NCI-H345 (cell line): ENCODE measurements around the gene SPRY1.
A peak's percentile ranks its signal among the peaks of the same experiment; 100 is the strongest.

Source experiments
- DNase-seq: peaks from one replicate; lab custom pipeline; 2025; lab: John Stamatoyannopoulos, UW

Gene SPRY1

GRCh38 chr4:123443401-123444289 is 47.0 kb downstream of the SPRY1 start:
- no peak for DNase-seq

DNA sequence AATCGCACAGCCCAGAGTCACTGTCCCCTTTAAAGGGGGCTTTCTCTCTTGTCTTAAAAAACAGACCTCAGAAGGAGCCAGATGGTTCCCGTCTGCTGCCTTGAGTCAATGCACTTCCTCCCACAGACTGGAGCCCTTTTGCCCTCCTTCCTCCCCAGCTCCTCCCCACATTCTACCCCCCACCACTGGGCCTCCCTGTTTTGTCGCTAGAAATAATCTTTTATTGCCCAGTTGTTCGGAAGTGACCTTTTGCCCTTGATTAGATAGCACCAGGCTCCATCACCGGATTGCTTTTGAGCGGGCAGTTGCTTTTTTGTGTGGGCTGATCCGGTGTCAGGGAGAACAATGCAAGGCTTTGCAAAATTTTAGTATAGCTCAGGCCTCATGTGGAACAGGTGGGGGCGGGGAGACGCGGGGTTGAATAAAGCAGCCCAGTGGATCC is 47.7 kb downstream of the SPRY1 start:
- DNase-seq = no peak

DNA sequence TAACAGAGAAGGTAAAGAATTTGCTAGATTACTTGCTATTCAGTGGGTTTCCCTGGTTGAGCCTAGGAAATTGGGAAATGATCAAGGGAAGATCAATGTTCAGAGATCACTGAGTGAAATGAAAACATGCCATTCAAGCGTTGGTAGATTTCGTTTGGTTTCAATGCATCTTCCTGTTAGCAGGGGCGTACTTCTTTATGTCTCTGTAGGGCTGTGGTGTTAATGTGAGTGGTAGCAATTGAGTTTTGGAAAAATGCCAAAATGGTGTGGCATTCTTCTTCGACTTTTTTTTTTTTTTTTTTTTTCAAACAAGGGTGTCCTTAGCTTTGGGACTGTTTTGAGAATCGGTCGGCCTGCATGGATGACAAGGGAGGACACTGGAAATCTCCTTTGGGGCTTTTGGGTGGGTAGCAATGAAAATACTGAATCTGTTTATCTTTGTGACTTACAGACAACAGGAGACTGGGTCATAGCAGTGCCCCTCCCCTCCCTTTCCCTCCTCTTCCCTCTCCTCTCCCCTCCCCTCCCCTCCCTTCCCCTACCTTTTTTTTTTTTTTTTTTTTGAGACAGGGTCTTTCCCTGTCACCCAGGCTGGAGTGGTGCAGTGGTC is 50.4 kb downstream of the SPRY1 start:
- DNase-seq = peak; percentile 57

- DNase-seq = no peak
Measured at GRCh38 chr4:123449362-123449761, 52.8 kb downstream of the SPRY1 start.

GRCh38 chr4:123449780-123450179 is 53.2 kb downstream of the SPRY1 start:
- DNase-seq = no peak

- no peak for DNase-seq
Measured at GRCh38 chr4:123450393-123450792, 53.8 kb downstream of the SPRY1 start.

GRCh38 chr4:123452616-123453015 is 56.0 kb downstream of the SPRY1 start:
- peak; percentile 38 for DNase-seq

GRCh38 chr4:123453061-123453680 is 56.6 kb downstream of the SPRY1 start:
- DNase-seq = no peak
